ENCODE measurements around the gene MYEF2.

- TF ChIP-seq CTCF (IDR thresholded peaks at IDR 0.05) (no peak), POLR2AphosphoS5 (IDR thresholded peaks at IDR 0.05) (no peak), EP300 (IDR thresholded peaks at IDR 0.05; ENCODE audit: low read depth) (no peak)
Measured at GRCh38 chr15:48144889-48145288, 33.2 kb downstream of the MYEF2 start.
